ENCODE measurements around the gene OVOL1. TPM values are rescaled to one million over a fixed set of nuclear protein-coding genes. Genes with fewer than 3 reads are reported as not detected.

Gene OVOL1
- total RNA-seq, 2 experiments from 2014 or later, result not detected

DNA sequence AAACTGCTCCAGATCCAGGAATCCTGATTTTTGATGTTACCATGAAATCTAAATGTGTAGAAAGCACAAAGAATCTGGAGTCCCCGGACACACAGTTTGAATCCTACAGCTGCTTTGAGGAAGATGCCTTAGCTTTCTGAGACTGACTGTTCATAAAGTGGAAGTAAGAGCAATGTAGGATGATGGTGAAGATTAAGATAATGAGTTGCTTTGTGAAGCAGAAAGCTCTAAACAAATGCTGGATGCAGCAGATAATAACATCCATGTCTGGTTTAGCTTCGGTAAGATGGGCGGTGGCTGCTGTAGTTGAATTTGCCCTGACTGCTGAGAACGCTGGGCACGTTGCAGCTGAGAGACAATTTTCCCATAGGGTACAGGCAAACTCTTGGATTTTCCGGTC lies 20.1 kb downstream of the OVOL1 start:
- Histone ChIP-seq H3K4me2 (ENCODE audit: low read length) (no peak overlapping the region), H3K9me3 (ENCODE audit: low read length) (no peaks in the 10 kb centered on the region), H2AFZ (ENCODE audit: low read length) (no peak overlapping the region), H3K4me3 (ENCODE audit: low read depth, low read length, poor library complexity, severe bottlenecking) (no peak overlapping the region), H3K27ac (ENCODE audit: low read depth, low read length, poor library complexity, severe bottlenecking) (no peak overlapping the region), H3K9me2 (ENCODE audit: insufficient read depth, low read length) (no peaks in the 10 kb centered on the region), H3K4me1 (ENCODE audit: insufficient read depth, low read length, poor library complexity, severe bottlenecking) (peaks cover 6% of the 10 kb centered on the region), H3K79me2 (ENCODE audit: insufficient read depth, low read depth, low read length) (no peaks in the 10 kb centered on the region), H4K20me1 (ENCODE audit: insufficient read depth, low read length) (no peaks in the 10 kb centered on the region), H3K36me3 (ENCODE audit: insufficient read depth, low read length) (no peaks in the 10 kb centered on the region)
- ChIA-PET CTCF (ENCODE audit: unreplicated experiment) (no interaction called here), POLR2A (interaction anchor here (0.7 kb wide), 2 partner anchors 18 to 142 kb away, joined by 3 to 4 read pairs; no protein-coding TSS in a partner anchor)
- intact Hi-C loops (cut with micrococcal nuclease; ENCODE audit: unreplicated experiment), result no loop called here
- DNase-seq (ENCODE audit: low spot score), result no peak
- no TSS peak for BruUV-seq (replicated peaks)
- TF ChIP-seq, protein P1, sequence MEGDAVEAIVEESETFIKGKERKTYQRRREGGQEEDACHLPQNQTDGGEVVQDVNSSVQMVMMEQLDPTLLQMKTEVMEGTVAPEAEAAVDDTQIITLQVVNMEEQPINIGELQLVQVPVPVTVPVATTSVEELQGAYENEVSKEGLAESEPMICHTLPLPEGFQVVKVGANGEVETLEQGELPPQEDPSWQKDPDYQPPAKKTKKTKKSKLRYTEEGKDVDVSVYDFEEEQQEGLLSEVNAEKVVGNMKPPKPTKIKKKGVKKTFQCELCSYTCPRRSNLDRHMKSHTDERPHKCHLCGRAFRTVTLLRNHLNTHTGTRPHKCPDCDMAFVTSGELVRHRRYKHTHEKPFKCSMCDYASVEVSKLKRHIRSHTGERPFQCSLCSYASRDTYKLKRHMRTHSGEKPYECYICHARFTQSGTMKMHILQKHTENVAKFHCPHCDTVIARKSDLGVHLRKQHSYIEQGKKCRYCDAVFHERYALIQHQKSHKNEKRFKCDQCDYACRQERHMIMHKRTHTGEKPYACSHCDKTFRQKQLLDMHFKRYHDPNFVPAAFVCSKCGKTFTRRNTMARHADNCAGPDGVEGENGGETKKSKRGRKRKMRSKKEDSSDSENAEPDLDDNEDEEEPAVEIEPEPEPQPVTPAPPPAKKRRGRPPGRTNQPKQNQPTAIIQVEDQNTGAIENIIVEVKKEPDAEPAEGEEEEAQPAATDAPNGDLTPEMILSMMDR (conservative IDR thresholded peaks at IDR 0.05; ENCODE audit: low read length), result no peak
- TF ChIP-seq EZH2phosphoT487 (IDR thresholded peaks at IDR 0.05; ENCODE audit: borderline replicate concordance, low read depth, low read length), result no peak

DNA sequence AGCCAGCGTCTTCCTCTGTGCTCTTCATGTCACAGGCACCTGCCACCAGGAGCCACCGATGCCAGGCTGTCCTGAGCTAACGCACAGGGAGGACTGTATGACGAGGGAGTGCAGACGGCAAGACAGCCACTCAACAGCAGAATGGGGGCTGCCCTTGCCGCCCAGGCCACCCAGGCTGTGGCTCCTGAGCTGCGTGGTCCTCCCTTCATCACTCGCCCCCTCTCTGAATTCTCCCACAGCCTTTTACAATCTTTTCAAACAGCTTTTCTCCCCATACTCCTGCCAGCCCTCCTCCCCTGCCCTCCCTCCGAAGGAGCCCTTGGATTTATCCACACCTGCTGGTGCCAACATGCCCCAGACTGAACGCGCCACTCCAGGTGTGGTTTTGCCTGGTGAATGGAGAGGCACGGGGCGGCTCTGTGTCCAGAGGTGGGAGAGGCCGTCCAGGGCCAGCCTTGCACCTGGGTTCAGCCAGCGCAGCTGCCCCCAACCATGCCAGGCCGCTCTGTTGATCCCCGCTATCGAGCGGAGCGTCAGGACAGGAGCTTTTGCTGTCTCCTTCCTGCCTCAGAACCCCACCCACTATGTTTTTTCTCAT lies 22.0 kb downstream of the OVOL1 start:
- Histone ChIP-seq H3K9me3 (ENCODE audit: low read length) (no peaks in the 10 kb centered on the region), H4K20me1 (ENCODE audit: insufficient read depth, low read length) (no peaks in the 10 kb centered on the region), H3K79me2 (ENCODE audit: insufficient read depth, low read depth, low read length) (no peaks in the 10 kb centered on the region), H2AFZ (ENCODE audit: low read length) (no peak overlapping the region), H3K27ac (ENCODE audit: low read depth, low read length, poor library complexity, severe bottlenecking) (no peak overlapping the region), H3K9me2 (ENCODE audit: insufficient read depth, low read length) (no peaks in the 10 kb centered on the region), H3K36me3 (ENCODE audit: insufficient read depth, low read length) (no peaks in the 10 kb centered on the region), H3K4me2 (ENCODE audit: low read length) (no peak overlapping the region), H3K4me3 (ENCODE audit: low read depth, low read length, poor library complexity, severe bottlenecking) (no peak overlapping the region), H3K4me1 (ENCODE audit: insufficient read depth, low read length, poor library complexity, severe bottlenecking) (no peaks in the 10 kb centered on the region)
- BruUV-seq (replicated peaks), result no TSS peak
- TF ChIP-seq, protein P1 (conservative IDR thresholded peaks at IDR 0.05; ENCODE audit: low read length), result no peak
- no peak for TF ChIP-seq EZH2phosphoT487 (IDR thresholded peaks at IDR 0.05; ENCODE audit: borderline replicate concordance, low read depth, low read length)
- intact Hi-C loops (cut with micrococcal nuclease; ENCODE audit: unreplicated experiment), result no loop called here
- ChIA-PET CTCF (ENCODE audit: unreplicated experiment) (no interaction called here), POLR2A (no interaction called here)
- no peak for DNase-seq (ENCODE audit: low spot score)

DNA sequence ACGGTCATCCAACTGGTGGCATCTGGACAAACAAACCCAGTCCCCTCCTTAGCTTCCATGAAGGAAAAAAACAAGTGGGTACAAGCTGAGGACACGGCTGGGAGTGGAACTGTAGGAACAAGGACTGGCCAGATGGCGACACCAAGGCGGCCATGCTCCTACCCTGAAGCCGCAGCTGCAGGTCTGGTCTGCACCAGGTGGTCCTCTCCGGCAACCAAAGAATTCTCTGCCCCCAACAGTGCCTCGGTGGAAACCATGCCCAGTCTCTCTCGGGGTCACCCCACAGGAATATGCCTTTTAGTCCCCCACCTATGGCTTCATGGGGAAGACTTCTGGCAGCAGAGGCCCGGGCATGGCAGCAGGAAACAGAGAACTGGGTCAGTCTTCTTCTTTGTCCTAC lies 22.6 kb downstream of the OVOL1 start:
- Histone ChIP-seq H2AFZ (ENCODE audit: low read length) (no peak overlapping the region), H3K79me2 (ENCODE audit: insufficient read depth, low read depth, low read length) (no peaks in the 10 kb centered on the region), H3K4me2 (ENCODE audit: low read length) (no peak overlapping the region), H3K9me3 (ENCODE audit: low read length) (no peaks in the 10 kb centered on the region), H3K27ac (ENCODE audit: low read depth, low read length, poor library complexity, severe bottlenecking) (no peak overlapping the region), H3K4me3 (ENCODE audit: low read depth, low read length, poor library complexity, severe bottlenecking) (no peak overlapping the region), H3K4me1 (ENCODE audit: insufficient read depth, low read length, poor library complexity, severe bottlenecking) (no peaks in the 10 kb centered on the region), H3K36me3 (ENCODE audit: insufficient read depth, low read length) (no peaks in the 10 kb centered on the region), H4K20me1 (ENCODE audit: insufficient read depth, low read length) (no peaks in the 10 kb centered on the region), H3K9me2 (ENCODE audit: insufficient read depth, low read length) (no peaks in the 10 kb centered on the region)
- BruUV-seq (replicated peaks), result no TSS peak
- POLR2A ChIA-PET, result no interaction called here
- CTCF ChIA-PET (ENCODE audit: unreplicated experiment), result no interaction called here
- no peak for DNase-seq (ENCODE audit: low spot score)
- TF ChIP-seq EZH2phosphoT487 (IDR thresholded peaks at IDR 0.05; ENCODE audit: borderline replicate concordance, low read depth, low read length), result no peak
- TF ChIP-seq, protein P1 (conservative IDR thresholded peaks at IDR 0.05; ENCODE audit: low read length), result no peak
- intact Hi-C loops (cut with micrococcal nuclease; ENCODE audit: unreplicated experiment), result no loop called here

All from OCI-LY7 (cell line).